A673 (cell line): Measurements from ENCODE around the gene HNRNPK.

ENCODE experiments used
- EZH2 ChIP-seq: fragments of 200-600 bp; sonication (generic); IDR thresholded peaks from 2 replicates; pipeline ENCODE4 v1.6.1; 2017; ENCODE audit warnings: borderline replicate concordance, low read depth, mild to moderate bottlenecking, mixed read lengths, antibody characterized with exemption, low read length; ENCODE audit not compliant: poor library complexity, severe bottlenecking
- TF ChIP-seq, protein P1 (sequence below): fragments of 300-800, 200-600 bp; sonication (generic); conservative IDR thresholded peaks from 2 replicates; pipeline ENCODE4 v1.5.1; 2017; ENCODE audit warnings: low read depth, mild to moderate bottlenecking, antibody characterized with exemption, low read length, moderate library complexity, mixed read lengths

- TF ChIP-seq, protein P1, sequence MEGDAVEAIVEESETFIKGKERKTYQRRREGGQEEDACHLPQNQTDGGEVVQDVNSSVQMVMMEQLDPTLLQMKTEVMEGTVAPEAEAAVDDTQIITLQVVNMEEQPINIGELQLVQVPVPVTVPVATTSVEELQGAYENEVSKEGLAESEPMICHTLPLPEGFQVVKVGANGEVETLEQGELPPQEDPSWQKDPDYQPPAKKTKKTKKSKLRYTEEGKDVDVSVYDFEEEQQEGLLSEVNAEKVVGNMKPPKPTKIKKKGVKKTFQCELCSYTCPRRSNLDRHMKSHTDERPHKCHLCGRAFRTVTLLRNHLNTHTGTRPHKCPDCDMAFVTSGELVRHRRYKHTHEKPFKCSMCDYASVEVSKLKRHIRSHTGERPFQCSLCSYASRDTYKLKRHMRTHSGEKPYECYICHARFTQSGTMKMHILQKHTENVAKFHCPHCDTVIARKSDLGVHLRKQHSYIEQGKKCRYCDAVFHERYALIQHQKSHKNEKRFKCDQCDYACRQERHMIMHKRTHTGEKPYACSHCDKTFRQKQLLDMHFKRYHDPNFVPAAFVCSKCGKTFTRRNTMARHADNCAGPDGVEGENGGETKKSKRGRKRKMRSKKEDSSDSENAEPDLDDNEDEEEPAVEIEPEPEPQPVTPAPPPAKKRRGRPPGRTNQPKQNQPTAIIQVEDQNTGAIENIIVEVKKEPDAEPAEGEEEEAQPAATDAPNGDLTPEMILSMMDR = no peak
- TF ChIP-seq EZH2 = no peak
Measured at GRCh38 chr9:83936523-83936922, 43.5 kb downstream of the HNRNPK start.
